CD4-positive, alpha-beta T cell treated with Interleukin-6 at 100 ng/mL for 8 hours (primary cell): ENCODE results near the gene PPP1R1B.

ENCODE experiments used
- DNase-seq: peaks from one replicate; pipeline ENCODE4 v3.0.0-alpha.2; 2020; ENCODE audit warnings: mixed read lengths, low spot score

PPP1R1B gene

GRCh38 chr17:39600288-39600996 is 26.3 kb upstream of the PPP1R1B start:
- DNase-seq, result no peak

GRCh38 chr17:39600997-39601597 is 25.7 kb upstream of the PPP1R1B start:
- no peak for DNase-seq

- no peak for DNase-seq
Observed at GRCh38 chr17:39601758-39602532, 24.8 kb upstream of the PPP1R1B start.

GRCh38 chr17:39602533-39603303 is 24.0 kb upstream of the PPP1R1B start:
- no peak for DNase-seq

GRCh38 chr17:39603304-39604016 is 23.3 kb upstream of the PPP1R1B start:
- no peak for DNase-seq

- no peak for DNase-seq
Observed at GRCh38 chr17:39604911-39605491, 21.8 kb upstream of the PPP1R1B start.

GRCh38 chr17:39605492-39606433 is 21.0 kb upstream of the PPP1R1B start:
- no peak for DNase-seq

GRCh38 chr17:39606434-39607056 is 20.2 kb upstream of the PPP1R1B start:
- no peak for DNase-seq

GRCh38 chr17:39607057-39607850 is 19.5 kb upstream of the PPP1R1B start:
- no peak for DNase-seq

GRCh38 chr17:39607851-39608130 is 19.0 kb upstream of the PPP1R1B start, which contains the start of gene NEUROD2:
Gene NEUROD2, minus strand, starts transcription at chr17:39607920. Its CDS starts 1,321 bp downstream, at chr17:39606599.
- DNase-seq, result no peak

- no peak for DNase-seq
Observed at GRCh38 chr17:39608142-39608981, 18.4 kb upstream of the PPP1R1B start.

- no peak for DNase-seq
Observed at GRCh38 chr17:39609416-39610025, 17.2 kb upstream of the PPP1R1B start.

- DNase-seq, result no peak
Observed at GRCh38 chr17:39611401-39612112, 15.2 kb upstream of the PPP1R1B start.

- no peak for DNase-seq
Observed at GRCh38 chr17:39612291-39612894, 14.4 kb upstream of the PPP1R1B start.

- no peak for DNase-seq
Observed at GRCh38 chr17:39612935-39613464, 13.8 kb upstream of the PPP1R1B start.

GRCh38 chr17:39614545-39615157 is 12.1 kb upstream of the PPP1R1B start:
- no peak for DNase-seq
